HEK293T (cell line): ENCODE measurements around the gene KCNMB3.

Experiments used
- BHLHE40 ChIP-seq: fragments of 450-650 bp; IDR thresholded peaks from 2 replicates; pipeline ENCODE4 v1.6.1; 2016; ENCODE audit warnings: mild to moderate bottlenecking, moderate library complexity, borderline replicate concordance
- FOXM1 ChIP-seq: fragments of 450-650 bp; IDR thresholded peaks from 2 replicates; pipeline ENCODE4 v1.6.1; 2017; ENCODE audit warnings: mild to moderate bottlenecking, borderline replicate concordance
- HDGF ChIP-seq: fragments of 450-650 bp; IDR thresholded peaks from 2 replicates; pipeline ENCODE4 v1.6.1; 2017; ENCODE audit warnings: antibody characterized with exemption, borderline replicate concordance
- LEF1 ChIP-seq: fragments of 450-650 bp; IDR thresholded peaks from 2 replicates; pipeline ENCODE4 v1.6.1; 2017; ENCODE audit warnings: mild to moderate bottlenecking, borderline replicate concordance
- PKNOX1 ChIP-seq: fragments of 450-650 bp; IDR thresholded peaks from 2 replicates; pipeline ENCODE4 v1.6.1; 2016
- SP1 ChIP-seq: fragments of 450-650 bp; IDR thresholded peaks from 2 replicates; pipeline ENCODE4 v1.6.1; 2017
- SUZ12 ChIP-seq: fragments of 450-650 bp; IDR thresholded peaks from 2 replicates; pipeline ENCODE4 v1.6.1; 2016; ENCODE audit warnings: mild to moderate bottlenecking
- TARDBP ChIP-seq: fragments of 450-650 bp; IDR thresholded peaks from 2 replicates; pipeline ENCODE4 v1.6.1; 2016
- ZNF384 ChIP-seq: fragments of 450-650 bp; IDR thresholded peaks from 2 replicates; pipeline ENCODE4 v1.6.1; 2016

GRCh38 chr3:179224584-179224983, 26.3 kb downstream of the KCNMB3 start:
- TF ChIP-seq FOXM1 (no peak), TARDBP (no peak), ZNF384 (no peak), SUZ12 (no peak), LEF1 (no peak), SP1 (no peak), PKNOX1 (no peak), HDGF (no peak), BHLHE40 (no peak)
